Urinary bladder (tissue), 4 donors: ENCODE measurements around the gene FGD5. TPM values are rescaled to one million over a fixed set of nuclear protein-coding genes. Genes with fewer than 3 reads are reported as not detected.

ENCODE experiments used
- DNase-seq: peaks from one replicate; pipeline ENCODE4 v3.0.0-alpha.2; 2015; ENCODE audit errors: extremely low spot score
- H3K27ac ChIP-seq: one replicate; pipeline ENCODE4 v1.5.1; 2013; ENCODE audit warnings: low read depth, mild to moderate bottlenecking, moderate library complexity
- H3K36me3 ChIP-seq: one replicate; pipeline ENCODE4 v1.6.1; 2013; ENCODE audit warnings: mild to moderate bottlenecking, moderate library complexity; ENCODE audit not compliant: insufficient read depth
- H3K4me1 ChIP-seq: one replicate; pipeline ENCODE4 v1.6.1; 2013; ENCODE audit warnings: mild to moderate bottlenecking, moderate library complexity; ENCODE audit not compliant: insufficient read depth
- H3K4me3 ChIP-seq: one replicate; pipeline ENCODE4 v1.5.1; 2013; ENCODE audit warnings: low read depth, low read length
- WGBS: extraction: QIAGEN DNeasy Blood & Tissue Kit; methylation state at CpG from one replicate; pipeline ENCODE4 v1.1.7; 2013; 5-methylcytosine and 5-hydroxymethylcytosine counted together
- polyA plus RNA-seq: library from polyadenylated mRNA; stranded (reverse); fragments of 200-250 nt; gene quantifications from one replicate; pipeline ENCODE4 v1.2.3, GENCODE V29; 2013
- total RNA-seq: library from RNA; depleted of rRNA; stranded (reverse); fragments of >200 nt; gene quantifications from one replicate; pipeline ENCODE4 v1.2.3, GENCODE V29; 2014
- donor health status: healthy with polysubstance abuse.
- donor health status: healthy.

Gene FGD5
- total and polyA plus RNA-seq, 2 donors: 18.8 to 25.7 TPM

- H3K4me1 ChIP-seq: peaks cover 2% of the 10 kb centered on the region
These were observed 18.6 kb downstream of the FGD5 start for GRCh38 chr3:14837186-14837877.

GRCh38 chr3:14837878-14838258, 19.1 kb downstream of the FGD5 start:
- Histone ChIP-seq H3K4me1 (peaks cover 2% of the 10 kb centered on the region), H3K27ac (no peak overlapping the region), H3K36me3 (no peaks in the 10 kb centered on the region), H3K4me3 (no peak overlapping the region)
- no peak for DNase-seq
- WGBS: 44% methylated on average over 5 of the region's 5 CpGs

More at GRCh38 chr3:14837186-14837877, 18.6 kb downstream of the FGD5 start:
- DNase-seq: no peak
- no peak overlapping the region for H3K27ac ChIP-seq
- 62% methylated on average over 15 of the region's 15 CpGs for WGBS
- H3K36me3 ChIP-seq: no peaks in the 10 kb centered on the region
- no peak overlapping the region for H3K4me3 ChIP-seq

GRCh38 chr3:14839236-14839635, 20.5 kb downstream of the FGD5 start:
- no peak overlapping the region for H3K27ac ChIP-seq
- no peak overlapping the region for H3K4me3 ChIP-seq
- 81% methylated on average over 7 of the region's 7 CpGs for WGBS
- peaks cover 2% of the 10 kb centered on the region for H3K4me1 ChIP-seq
- H3K36me3 ChIP-seq: no peaks in the 10 kb centered on the region
- DNase-seq: no peak

- H3K4me3 ChIP-seq: no peak overlapping the region
- peaks cover 2% of the 10 kb centered on the region for H3K4me1 ChIP-seq
- H3K27ac ChIP-seq: no peak overlapping the region
These were observed 23.1 kb downstream of the FGD5 start for GRCh38 chr3:14841836-14842235.

GRCh38 chr3:14842277-14842676, 23.5 kb downstream of the FGD5 start:
- Histone ChIP-seq H3K27ac (no peak overlapping the region), H3K4me3 (no peak overlapping the region), H3K4me1 (peaks cover 2% of the 10 kb centered on the region), H3K36me3 (no peaks in the 10 kb centered on the region)
- DNase-seq: no peak
- 94% methylated on average over 3 of the region's 3 CpGs for WGBS

More at GRCh38 chr3:14841836-14842235, 23.1 kb downstream of the FGD5 start:
- 53% methylated on average over 9 of the region's 9 CpGs for WGBS
- DNase-seq: no peak
- H3K36me3 ChIP-seq: no peaks in the 10 kb centered on the region

GRCh38 chr3:14843321-14843720, 24.6 kb downstream of the FGD5 start:
- Histone ChIP-seq H3K4me3 (no peak overlapping the region), H3K27ac (no peak overlapping the region), H3K36me3 (no peaks in the 10 kb centered on the region), H3K4me1 (no peaks in the 10 kb centered on the region)
- no peak for DNase-seq
- 93% methylated on average over 8 of the region's 8 CpGs for WGBS

GRCh38 chr3:14844386-14845170, 25.8 kb downstream of the FGD5 start:
- WGBS: 87% methylated on average over 7 of the region's 7 CpGs

GRCh38 chr3:14845180-14845579, 26.4 kb downstream of the FGD5 start:
- Histone ChIP-seq H3K27ac (no peak overlapping the region), H3K4me1 (no peaks in the 10 kb centered on the region), H3K36me3 (no peaks in the 10 kb centered on the region), H3K4me3 (no peak overlapping the region)
- 68% methylated on average over 3 of the region's 3 CpGs for WGBS
- DNase-seq: no peak

More at GRCh38 chr3:14844386-14845170, 25.8 kb downstream of the FGD5 start:
- no peak for DNase-seq
- Histone ChIP-seq H3K4me1 (no peaks in the 10 kb centered on the region), H3K36me3 (no peaks in the 10 kb centered on the region), H3K4me3 (no peak overlapping the region), H3K27ac (no peak overlapping the region)

GRCh38 chr3:14845826-14846225, 27.1 kb downstream of the FGD5 start:
- no peaks in the 10 kb centered on the region for H3K4me1 ChIP-seq
- DNase-seq: no peak
- no peak overlapping the region for H3K27ac ChIP-seq
- H3K4me3 ChIP-seq: no peak overlapping the region
- no peaks in the 10 kb centered on the region for H3K36me3 ChIP-seq
- WGBS: 72% methylated on average over 4 of the region's 4 CpGs

GRCh38 chr3:14846226-14846880, 27.6 kb downstream of the FGD5 start:
- Histone ChIP-seq H3K27ac (no peak overlapping the region), H3K4me1 (no peaks in the 10 kb centered on the region), H3K4me3 (no peak overlapping the region), H3K36me3 (no peaks in the 10 kb centered on the region)
- WGBS: 49% methylated on average over 7 of the region's 7 CpGs
- DNase-seq: no peak

GRCh38 chr3:14847613-14848541, 29.1 kb downstream of the FGD5 start:
- H3K4me3 ChIP-seq: no peak overlapping the region
- 48% methylated on average over 15 of the region's 15 CpGs for WGBS
- DNase-seq: no peak
- no peaks in the 10 kb centered on the region for H3K4me1 ChIP-seq
- H3K27ac ChIP-seq: no peak overlapping the region
- no peaks in the 10 kb centered on the region for H3K36me3 ChIP-seq

- Histone ChIP-seq H3K4me1 (no peaks in the 10 kb centered on the region), H3K4me3 (no peak overlapping the region), H3K36me3 (no peaks in the 10 kb centered on the region), H3K27ac (no peak overlapping the region)
- no peak for DNase-seq
- 91% methylated on average over 8 of the region's 8 CpGs for WGBS
These were observed 30.1 kb downstream of the FGD5 start for GRCh38 chr3:14848906-14849305.

GRCh38 chr3:14849638-14850230, 31.0 kb downstream of the FGD5 start:
- WGBS: 56% methylated on average over 5 of the region's 5 CpGs
- H3K36me3 ChIP-seq: no peaks in the 10 kb centered on the region
- no peak for DNase-seq
- H3K27ac ChIP-seq: no peak overlapping the region
- no peaks in the 10 kb centered on the region for H3K4me1 ChIP-seq
- H3K4me3 ChIP-seq: no peak overlapping the region
